Activated B cell treated with CpG ODN at 0.5 μM for 24 hours (primary cell): ENCODE data around the gene PPM1B. TPM values are rescaled to one million over a fixed set of nuclear protein-coding genes. Genes with fewer than 3 reads are reported as not detected.

Source experiments
- ATAC-seq: fragments of 200-7000 bp; cut with Tn5 transposase; one replicate; pipeline ENCODE4 v1.10.0; 2021; ENCODE audit warnings: low read depth, mild to moderate bottlenecking, moderate library complexity
- CTCF ChIA-PET: fragments of 350-600 bp; sonication (Branson Sonifier 250); formaldehyde crosslinking; loops from one replicate; lab custom pipeline; 2021; ENCODE audit warnings: antibody characterized with exemption; lab: Charles Lee
- POLR2A ChIA-PET: fragments of 350-600 bp; sonication (Branson Sonifier 250); formaldehyde crosslinking; loops from one replicate; lab custom pipeline; 2021; ENCODE audit warnings: antibody characterized with exemption; lab: Charles Lee
- DNase-seq: peaks from one replicate; pipeline ENCODE4 v3.0.0; 2022
- H3K27ac Mint-ChIP-seq: one replicate; pipeline ENCODE4 v1.8.0; 2020; ENCODE audit warnings: mixed read lengths
- H3K27me3 Mint-ChIP-seq: one replicate; pipeline ENCODE4 v1.8.0; 2021; ENCODE audit warnings: mixed read lengths
- H3K36me3 Mint-ChIP-seq: one replicate; pipeline ENCODE4 v1.8.0; 2021; ENCODE audit warnings: low read depth, mixed read lengths
- H3K4me1 Mint-ChIP-seq: one replicate; pipeline ENCODE4 v1.8.0; 2021; ENCODE audit warnings: mixed read lengths
- H3K4me3 Mint-ChIP-seq: one replicate; pipeline ENCODE4 v1.8.0; 2020; ENCODE audit warnings: mild to moderate bottlenecking, mixed read lengths
- H3K9me3 Mint-ChIP-seq: one replicate; pipeline ENCODE4 v1.8.0; 2020; ENCODE audit warnings: mixed read lengths
- intact Hi-C: fragments of 100-400 bp; cut with micrococcal nuclease; formaldehyde crosslinking; loops from one replicate; pipeline ENCODE4 v1.15.1; 2024
- total RNA-seq: library from RNA; stranded (reverse); gene quantifications from 2 replicates; pipeline ENCODE4 v1.2.3, GENCODE V29; 2022
- TF ChIP-seq, protein P1 (sequence below): fragments of 200-600 bp; IDR thresholded peaks from one replicate; pipeline ENCODE4 v1.8.0; 2022; ENCODE audit warnings: antibody characterized with exemption, mild to moderate bottlenecking

Gene PPM1B
- total RNA-seq, 1 donor from 2014 or later: 55.2 TPM

DNA sequence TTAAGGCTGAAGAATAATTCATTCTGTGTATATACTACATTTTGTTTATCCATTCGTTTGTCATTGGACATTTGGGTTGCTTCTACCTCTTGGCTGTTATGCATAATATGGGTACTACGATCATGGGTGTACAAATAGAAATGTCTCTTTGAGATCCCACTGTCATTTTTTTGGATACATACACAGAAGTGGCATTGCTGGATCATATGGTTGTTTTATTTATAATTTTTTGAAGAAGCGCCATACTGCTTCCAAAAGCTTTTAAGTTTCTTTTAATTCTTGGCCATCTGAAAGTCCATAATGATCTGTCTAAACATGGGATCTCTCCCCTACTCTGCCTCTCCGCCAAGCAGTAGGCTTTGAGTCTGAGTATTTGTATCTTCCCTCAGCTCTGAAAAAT is 18.6 kb downstream of the PPM1B start:
- CTCF ChIA-PET: no interaction called here
- peak overlapping the region; percentile 62 for H3K27ac Mint-ChIP-seq
- intact Hi-C loops: no loop called here

DNA sequence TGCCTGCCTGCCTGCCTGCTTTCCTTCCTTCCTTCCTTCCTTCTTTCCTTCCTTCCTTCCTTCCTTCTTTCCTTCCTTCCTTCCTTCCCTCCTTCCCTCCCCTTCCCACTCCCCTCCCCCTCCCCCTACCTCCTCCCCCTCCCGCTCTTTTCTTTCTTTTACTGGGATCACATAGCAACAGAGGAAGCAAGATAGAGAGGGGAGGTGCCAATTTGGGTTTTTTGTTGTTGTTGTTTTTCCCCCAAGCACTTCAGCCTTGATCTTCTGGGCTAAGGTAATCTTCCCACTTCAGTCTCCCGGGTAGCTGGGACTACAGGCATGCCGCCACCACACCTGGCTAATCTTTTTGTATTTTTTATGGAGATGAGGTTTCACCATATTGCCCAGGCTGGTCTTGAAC is 20.0 kb downstream of the PPM1B start:
- ChIA-PET CTCF (no interaction called here), POLR2A (interaction anchor here (1.3 kb wide), 1 partner anchor 20 kb away, joined by 3 read pairs; the partner anchor contains the start of gene PPM1B)
- intact Hi-C loops: no loop called here
- TF ChIP-seq, protein P1, sequence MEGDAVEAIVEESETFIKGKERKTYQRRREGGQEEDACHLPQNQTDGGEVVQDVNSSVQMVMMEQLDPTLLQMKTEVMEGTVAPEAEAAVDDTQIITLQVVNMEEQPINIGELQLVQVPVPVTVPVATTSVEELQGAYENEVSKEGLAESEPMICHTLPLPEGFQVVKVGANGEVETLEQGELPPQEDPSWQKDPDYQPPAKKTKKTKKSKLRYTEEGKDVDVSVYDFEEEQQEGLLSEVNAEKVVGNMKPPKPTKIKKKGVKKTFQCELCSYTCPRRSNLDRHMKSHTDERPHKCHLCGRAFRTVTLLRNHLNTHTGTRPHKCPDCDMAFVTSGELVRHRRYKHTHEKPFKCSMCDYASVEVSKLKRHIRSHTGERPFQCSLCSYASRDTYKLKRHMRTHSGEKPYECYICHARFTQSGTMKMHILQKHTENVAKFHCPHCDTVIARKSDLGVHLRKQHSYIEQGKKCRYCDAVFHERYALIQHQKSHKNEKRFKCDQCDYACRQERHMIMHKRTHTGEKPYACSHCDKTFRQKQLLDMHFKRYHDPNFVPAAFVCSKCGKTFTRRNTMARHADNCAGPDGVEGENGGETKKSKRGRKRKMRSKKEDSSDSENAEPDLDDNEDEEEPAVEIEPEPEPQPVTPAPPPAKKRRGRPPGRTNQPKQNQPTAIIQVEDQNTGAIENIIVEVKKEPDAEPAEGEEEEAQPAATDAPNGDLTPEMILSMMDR: no peak
- ATAC-seq: no peak
- Mint-ChIP-seq H3K27me3 (no peaks in the 10 kb centered on the region), H3K4me1 (peaks cover 87% of the 10 kb centered on the region), H3K4me3 (peak overlapping the region; percentile 36), H3K27ac (peak overlapping the region; percentile 53), H3K36me3 (peaks cover 20% of the 10 kb centered on the region), H3K9me3 (no peaks in the 10 kb centered on the region)
- no peak for DNase-seq

More for the DNA sequence above, 18.6 kb downstream of the PPM1B start:
- H3K36me3 Mint-ChIP-seq: peaks cover 25% of the 10 kb centered on the region
- H3K9me3 Mint-ChIP-seq: no peaks in the 10 kb centered on the region
- H3K27me3 Mint-ChIP-seq: no peaks in the 10 kb centered on the region
- TF ChIP-seq, protein P1: no peak
- H3K4me3 Mint-ChIP-seq: no peak overlapping the region
- ATAC-seq (no peak), DNase-seq (no peak)
- peaks cover 92% of the 10 kb centered on the region for H3K4me1 Mint-ChIP-seq
- POLR2A ChIA-PET: interaction anchor here (1.3 kb wide), 1 partner anchor 16 kb away, joined by 3 read pairs; no protein-coding TSS in a partner anchor

DNA sequence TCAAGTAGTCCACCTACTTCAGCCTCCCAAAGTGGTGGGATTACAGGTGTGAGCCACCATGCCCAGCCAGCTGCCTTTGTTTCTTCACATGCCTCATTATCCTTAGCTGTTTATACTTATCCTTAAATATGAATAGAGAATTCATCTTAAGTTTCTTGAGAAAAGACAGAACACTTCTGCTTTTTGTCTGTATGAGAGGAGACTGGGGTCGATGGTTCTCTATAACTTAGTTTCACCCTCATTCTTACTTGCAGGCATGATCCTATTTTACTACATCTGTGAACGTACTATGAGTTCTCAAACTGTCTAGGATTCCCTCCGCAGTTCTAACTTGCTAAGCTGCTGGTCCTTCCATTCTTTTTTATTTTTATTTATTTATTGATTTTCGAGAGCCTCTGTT is 20.4 kb downstream of the PPM1B start:
- Mint-ChIP-seq H3K4me1 (peaks cover 85% of the 10 kb centered on the region), H3K36me3 (peaks cover 18% of the 10 kb centered on the region), H3K27ac (peak overlapping the region; percentile 53), H3K27me3 (no peaks in the 10 kb centered on the region), H3K4me3 (peak overlapping the region; percentile 36), H3K9me3 (no peaks in the 10 kb centered on the region)
- intact Hi-C loops: no loop called here
- peak; percentile 40 for ATAC-seq
- DNase-seq: no peak
- POLR2A ChIA-PET: interaction anchor here (1.3 kb wide), 1 partner anchor 21 kb away, joined by 3 read pairs; the partner anchor contains the start of gene PPM1B
- CTCF ChIA-PET: no interaction called here
- TF ChIP-seq, protein P1: no peak

DNA sequence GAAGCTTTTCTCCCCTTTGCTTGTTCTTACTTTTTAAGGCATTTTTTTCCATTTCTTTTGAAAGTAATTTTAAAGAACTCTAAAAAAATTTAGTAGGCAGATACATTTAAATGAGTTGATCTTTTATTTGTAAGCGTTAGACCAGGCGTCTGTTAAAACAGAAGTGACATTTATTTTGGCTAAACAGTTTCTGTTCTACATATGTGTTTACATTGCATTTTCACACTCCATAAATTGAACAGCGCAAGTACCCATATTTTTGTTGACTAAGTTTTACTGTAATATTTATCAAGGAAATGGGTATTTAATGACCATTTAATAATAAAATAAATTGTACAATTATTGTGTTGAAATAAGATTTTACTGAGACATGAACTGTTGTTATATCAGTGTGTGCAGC is 21.9 kb downstream of the PPM1B start:
- CTCF ChIA-PET: no interaction called here
- no peak overlapping the region for H3K27ac Mint-ChIP-seq
- DNase-seq: no peak
- H3K27me3 Mint-ChIP-seq: no peaks in the 10 kb centered on the region
- intact Hi-C loops: no loop called here
- no peak for ATAC-seq
- peaks cover 73% of the 10 kb centered on the region for H3K4me1 Mint-ChIP-seq
- H3K4me3 Mint-ChIP-seq: no peak overlapping the region
- TF ChIP-seq, protein P1: no peak
- peaks cover 22% of the 10 kb centered on the region for H3K36me3 Mint-ChIP-seq
- POLR2A ChIA-PET: interaction anchor here (1.2 kb wide), 2 partner anchors 22 to 171 kb away, joined by 3 to 4 read pairs; partner anchors contain the start of genes PPM1B and PREPL
- no peaks in the 10 kb centered on the region for H3K9me3 Mint-ChIP-seq

DNA sequence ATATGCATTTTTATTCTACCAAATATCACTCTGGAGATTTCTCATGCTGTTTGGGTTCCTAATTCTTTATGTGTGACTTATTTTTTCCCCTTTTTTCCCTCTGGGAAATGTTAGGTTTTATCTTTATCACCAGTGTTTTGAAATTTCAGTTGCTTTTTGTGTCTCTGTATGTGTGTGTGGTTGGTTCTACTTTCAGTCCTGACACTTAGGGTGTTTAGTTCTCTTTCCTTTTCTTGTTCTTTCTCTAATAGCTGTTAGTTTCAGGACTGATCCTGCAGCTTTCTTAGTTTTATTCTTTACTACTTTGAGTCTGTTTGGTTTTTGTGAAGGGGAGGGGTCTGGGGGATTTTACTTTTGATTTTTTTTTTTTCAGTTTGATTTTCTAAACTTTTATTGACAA is 23.1 kb downstream of the PPM1B start:
- no peak for DNase-seq
- H3K36me3 Mint-ChIP-seq: peaks cover 32% of the 10 kb centered on the region
- TF ChIP-seq, protein P1: no peak

More for the DNA sequence above, 23.1 kb downstream of the PPM1B start:
- peak overlapping the region; percentile 32 for H3K4me3 Mint-ChIP-seq
- H3K9me3 Mint-ChIP-seq: no peaks in the 10 kb centered on the region
- intact Hi-C loops: no loop called here
- POLR2A ChIA-PET: interaction anchor here (0.9 to 1.2 kb wide), 2 partner anchors 11 to 23 kb away, joined by 3 to 4 read pairs; partner anchors contain the start of gene PPM1B
- no peak for ATAC-seq
- CTCF ChIA-PET: no interaction called here
- peak overlapping the region; percentile 50 for H3K27ac Mint-ChIP-seq
- peaks cover 72% of the 10 kb centered on the region for H3K4me1 Mint-ChIP-seq
- no peaks in the 10 kb centered on the region for H3K27me3 Mint-ChIP-seq
